HT-29 (cell line): ENCODE results near the gene NF2. TPM values are rescaled to one million over a fixed set of nuclear protein-coding genes. Genes with fewer than 3 reads are reported as not detected.
"Not testable (repeated sequence)": the region's sequence is repeated elsewhere in the genome, so short reads cannot be mapped to it uniquely, and the experiment has no call there.

ENCODE experiments used
- DNase-seq: peaks from one replicate; pipeline ENCODE4 v3.0.0-alpha.2; 2015; ENCODE audit warnings: low spot score
- total RNA-seq: library from RNA; depleted of rRNA; stranded (reverse); fragments of >200 nt; shearing (Covaris generic); gene quantifications from 2 replicates; pipeline ENCODE4 v1.2.3, GENCODE V29; 2014; rRNA removed

NF2 gene
- total RNA-seq: 47.0 and 51.5 TPM in 2 replicates

- peak; percentile 100 for DNase-seq
These were observed at the start of gene NF2 for GRCh38 chr22:29603358-29604075. Gene NF2 (plus strand): TSS chr22:29603633. CDS start chr22:29603999, 366 bp downstream.

- no peak for DNase-seq
These were observed 48.3 kb upstream of the NF2 start for GRCh38 chr22:29555065-29555644.

GRCh38 chr22:29559030-29559429 is 44.4 kb upstream of the NF2 start:
- DNase-seq: no peak

DNA sequence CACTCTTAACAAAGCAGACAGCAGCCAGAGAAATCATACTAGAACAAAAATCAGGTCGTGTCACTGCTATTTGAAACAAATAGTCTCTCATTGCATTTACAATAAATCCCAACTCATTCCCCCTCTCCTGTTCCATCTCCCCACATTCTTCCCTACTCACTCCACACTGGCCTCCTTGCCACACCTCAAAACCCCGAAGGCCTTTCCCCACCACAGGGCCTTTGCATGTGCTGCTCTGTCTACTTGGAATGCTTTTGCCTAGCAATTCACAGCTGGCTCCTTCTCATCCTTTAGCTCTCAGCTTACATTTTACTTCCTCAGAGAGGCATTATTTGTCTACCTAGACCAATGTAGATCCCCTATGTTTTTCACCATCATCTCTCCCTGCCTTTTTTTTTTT is 43.6 kb upstream of the NF2 start:
- no peak for DNase-seq

DNA sequence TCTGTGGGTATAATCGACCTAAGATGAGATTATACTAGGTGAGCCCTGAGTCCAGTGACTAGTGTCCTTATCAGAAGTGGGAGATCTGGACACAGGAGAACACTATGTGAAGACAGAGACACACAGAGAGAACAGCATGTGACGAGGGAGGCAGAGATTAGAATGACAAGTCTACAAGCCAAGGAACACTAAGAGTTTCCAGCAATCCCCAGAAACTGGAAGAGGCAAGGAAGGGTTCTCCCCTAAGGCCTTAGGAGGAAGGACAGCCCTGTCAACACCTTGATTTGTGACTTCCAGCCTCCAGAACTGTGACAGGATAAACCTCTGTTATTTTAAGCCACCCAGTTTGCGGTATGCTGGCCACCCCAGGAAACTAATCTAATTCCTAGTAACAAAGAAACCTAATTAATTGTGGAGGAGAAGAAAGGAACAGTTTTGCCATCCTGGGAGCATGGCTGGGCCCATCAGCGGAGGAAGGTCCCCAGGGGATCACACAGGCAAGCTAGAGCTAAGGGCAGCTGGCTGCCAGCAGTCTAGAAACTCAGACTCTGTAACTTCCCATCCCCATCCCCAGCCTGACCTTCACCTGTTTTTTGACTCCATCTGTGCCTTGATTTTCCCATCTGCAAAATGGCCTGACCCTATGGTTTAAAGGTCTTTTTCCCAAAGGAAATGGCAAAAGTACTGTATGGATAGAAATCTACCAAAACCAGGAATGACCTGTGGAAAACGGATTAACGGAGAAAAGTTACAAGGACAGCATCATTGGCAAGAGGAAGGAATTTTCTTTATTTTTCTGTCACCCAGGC is 39.6 kb upstream of the NF2 start:
- DNase-seq: no peak

DNA sequence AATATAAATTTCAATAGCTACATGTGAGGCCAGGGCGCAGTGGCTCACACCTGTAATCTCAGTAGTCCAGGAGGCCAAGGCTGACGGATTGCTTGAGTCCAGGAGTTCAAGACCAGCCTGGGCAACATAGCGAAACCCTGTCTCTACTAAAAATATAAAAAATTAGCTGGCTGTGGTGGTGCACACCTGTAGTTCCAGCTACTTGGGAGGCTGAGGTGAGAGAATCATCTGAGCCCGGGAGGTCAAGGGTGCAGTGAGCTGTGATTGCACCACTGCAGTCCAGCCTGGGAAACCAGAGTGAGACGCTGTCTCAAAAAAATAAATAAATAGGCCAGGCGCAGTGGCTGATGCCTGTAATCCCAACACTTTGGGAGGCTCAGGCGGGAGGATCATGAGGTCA is 36.9 kb upstream of the NF2 start:
- not testable (repeated sequence) for DNase-seq

DNA sequence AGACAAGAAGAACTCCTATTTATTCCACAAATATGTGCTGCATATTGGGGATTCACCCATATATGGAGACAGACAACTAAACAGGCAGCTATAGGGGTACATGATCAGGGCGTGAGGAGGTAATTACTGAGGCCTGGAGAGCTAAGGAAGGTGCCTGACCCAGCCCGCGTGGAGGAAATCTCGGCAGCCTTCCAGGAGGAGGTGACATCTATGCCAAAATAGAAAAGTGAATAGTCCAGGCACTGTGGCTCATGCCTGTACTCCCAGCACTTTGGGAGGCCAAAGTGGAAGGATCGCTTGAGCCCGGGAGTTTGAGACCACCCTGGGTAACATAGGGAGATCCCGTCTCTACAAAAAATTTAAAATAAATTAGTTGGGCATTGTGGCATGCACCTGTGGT is 36.1 kb upstream of the NF2 start:
- DNase-seq: no peak

DNA sequence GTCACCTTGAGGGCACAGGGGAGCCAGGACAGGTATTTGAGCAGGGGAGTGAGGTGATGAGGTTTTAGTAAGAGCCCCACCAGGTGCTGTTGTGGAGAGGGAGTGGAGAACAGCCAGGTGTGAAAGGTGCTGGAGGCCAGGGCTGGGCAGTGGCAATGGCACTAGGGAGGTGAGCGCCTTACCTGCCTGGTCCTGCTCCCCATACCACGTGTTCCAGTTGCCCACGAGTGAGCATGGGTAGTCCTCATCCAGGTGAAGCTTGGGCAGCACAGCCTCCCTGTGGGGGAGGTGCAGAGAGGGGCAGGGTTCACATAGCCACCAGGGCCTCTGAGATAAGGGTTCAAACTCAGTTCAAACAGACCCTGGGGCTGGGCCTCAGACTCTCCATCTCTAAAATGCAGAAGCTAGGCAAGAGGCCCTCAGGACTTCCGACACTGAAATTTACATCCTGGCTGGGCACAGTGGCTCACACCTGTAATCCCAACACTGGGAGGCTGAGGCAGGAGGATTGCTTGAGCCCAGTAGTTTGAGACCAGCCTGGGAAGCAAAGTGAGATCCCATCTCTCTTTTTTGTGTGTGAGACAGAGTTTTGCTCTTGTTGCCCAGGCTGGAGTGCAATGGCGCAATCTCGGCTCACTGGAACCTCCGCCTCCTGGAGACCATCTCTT is 34.3 kb upstream of the NF2 start:
- DNase-seq: no peak

DNA sequence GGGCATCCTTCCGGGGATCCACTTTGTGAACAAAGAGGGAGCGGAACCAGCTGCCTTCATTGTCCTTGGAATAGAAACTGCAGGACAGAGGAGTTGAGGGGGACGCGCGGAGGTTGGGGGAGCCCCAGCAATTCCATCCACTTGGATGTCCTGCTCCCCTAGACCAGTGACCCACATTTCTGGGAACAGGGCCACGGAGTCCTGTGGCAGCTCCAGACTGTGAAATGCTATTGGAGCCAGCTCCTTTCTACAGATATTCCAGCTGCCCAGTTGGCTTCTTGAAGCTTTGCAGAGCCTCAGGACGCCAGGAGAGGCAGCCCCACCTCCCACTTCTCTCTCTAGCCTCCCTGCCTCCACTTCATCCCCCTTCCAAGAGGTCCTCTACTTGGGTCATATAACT is 33.0 kb upstream of the NF2 start:
- DNase-seq: no peak

DNA sequence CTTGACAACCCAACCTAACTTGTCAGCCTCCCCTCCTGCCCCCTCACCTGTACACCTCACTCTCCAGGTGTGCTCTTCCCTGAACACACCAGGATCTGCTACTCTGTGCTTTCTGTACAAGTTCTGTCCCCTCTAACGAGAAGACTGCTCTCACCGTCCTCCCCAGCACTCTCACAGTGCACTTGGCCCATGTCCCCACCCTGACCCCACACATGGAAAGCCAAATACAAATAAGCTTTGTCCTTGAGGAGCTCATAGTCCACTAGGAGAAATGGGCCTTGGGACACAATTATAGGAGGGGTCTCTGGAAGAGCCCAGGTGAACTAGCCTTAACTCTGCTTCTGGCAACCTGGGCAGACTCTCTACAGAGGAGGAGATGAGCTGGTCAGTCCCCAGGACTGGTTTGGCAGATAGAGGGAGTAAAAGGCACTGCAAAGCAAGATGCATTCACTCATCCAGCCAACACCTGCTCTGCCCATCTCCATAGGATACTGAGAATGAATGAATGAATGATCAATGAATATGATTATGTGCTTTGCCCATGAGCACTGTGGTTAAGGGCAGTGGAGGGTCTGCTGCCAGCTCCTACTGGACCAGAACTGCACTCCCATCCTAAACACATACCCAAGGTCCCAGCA is 32.4 kb upstream of the NF2 start:
- DNase-seq: no peak

DNA sequence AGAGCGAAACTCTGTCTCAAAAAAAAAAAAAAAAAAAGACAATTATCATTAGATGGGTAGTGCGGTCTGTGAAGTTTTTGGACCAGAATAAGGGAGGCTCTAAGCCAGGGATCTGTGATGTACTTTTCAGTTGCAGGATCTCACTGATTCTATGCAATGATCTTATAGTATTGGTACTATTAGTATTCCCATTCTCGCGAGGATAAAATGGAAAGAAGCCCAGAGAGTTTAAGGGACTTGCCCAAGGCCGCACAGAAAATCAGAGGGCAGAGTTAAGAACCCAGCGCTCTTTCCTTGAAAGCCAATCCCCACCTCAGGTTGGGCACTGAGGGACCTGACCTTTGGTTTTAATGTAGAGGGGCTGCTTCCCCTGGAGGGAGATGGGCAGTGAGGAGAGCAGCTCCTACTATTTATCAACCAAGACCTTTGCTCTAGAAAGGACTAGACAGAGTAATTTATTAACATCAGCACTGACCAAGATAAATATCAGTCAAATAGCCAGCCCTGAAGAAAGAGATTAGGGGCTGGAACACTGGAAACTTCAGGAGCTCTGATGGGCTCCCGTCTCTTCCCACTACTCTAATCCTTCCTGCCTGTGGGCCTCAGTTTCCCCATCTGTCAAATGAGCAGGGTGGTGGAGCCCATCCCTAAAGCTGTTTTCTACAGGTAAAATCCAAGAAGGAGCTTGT is 28.5 kb upstream of the NF2 start:
- DNase-seq: no peak

DNA sequence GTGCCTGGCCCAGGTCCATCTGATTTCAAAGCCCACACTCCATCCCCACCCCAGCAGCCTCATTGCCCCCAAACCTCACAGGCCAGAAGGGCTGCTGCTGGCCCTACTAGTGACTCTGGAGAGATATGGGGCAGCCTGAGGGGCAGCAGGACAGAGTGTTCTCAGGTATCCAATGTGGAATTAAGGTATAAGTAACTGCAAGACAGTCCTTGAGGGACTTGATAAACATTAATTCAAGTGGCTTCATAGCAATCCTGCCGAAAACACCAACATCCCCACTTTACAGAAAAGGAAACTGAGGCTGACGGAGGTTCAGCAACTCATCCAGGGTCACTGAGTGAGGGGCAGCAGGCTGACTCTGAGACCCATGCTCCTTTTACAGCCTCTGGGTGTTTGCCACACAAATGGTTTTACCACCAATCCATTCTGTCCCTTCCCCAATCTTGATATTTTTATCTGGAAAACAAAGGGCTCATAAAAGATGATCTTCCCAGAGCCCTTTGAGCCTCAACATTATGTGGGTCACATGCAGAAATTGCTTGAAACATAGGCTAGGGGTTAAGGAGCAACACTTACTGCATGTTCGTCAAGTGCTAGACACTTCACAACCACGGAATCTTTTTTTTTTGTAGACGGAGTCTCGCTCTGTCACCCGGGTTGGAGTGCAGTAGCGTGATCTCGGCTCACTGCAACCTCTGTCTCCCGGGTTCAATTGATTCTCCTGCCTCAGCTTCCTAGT is 24.8 kb upstream of the NF2 start:
- DNase-seq: no peak

DNA sequence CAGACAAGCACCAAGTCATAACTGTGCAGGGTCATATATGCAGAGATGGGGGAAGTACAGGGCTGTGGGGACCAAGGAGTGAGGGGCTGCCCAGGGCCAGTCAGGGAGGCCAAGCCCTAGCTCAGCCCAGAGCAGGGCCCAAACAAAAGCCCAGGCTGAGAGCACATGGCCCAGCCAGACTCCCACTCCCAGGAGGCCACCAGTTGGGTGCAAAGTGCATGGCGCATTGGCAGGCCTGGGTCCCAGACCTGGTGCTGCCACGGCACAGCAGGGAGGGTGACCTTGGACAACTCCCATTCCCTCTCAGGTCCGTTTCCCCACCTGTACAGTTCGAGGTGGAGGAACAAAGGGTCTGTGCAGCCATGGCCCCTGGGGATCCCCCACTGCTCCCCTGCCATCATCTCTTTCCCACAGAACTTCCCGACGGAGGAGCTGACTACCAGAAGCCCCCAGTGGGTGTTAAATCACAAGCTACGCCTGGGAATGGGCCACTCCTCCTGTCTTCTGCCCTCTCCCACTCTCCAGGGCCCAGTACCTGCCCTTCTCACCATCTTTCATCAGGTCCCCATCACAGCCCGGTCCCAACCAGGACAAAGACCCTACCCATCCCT is 23.1 kb upstream of the NF2 start:
- peak; percentile 9 for DNase-seq

DNA sequence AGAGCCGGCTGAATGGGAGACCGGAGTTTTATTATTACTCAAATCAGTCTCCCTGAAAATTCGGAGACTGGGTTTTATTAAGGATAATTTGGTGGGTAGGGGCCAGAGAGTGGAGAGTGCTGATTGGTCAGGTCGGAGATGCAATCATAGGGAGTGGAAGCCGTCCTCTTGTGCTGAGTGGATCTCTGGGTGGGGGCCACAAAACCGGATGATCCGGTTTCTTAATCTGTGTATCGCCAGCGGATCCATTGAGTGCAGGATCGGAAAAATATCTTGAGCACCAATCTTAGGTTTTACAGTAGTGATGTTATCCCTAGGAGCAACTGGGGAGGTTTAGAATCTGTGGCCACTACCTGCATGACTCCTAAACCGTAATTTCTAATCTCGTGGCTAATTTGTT is 21.6 kb upstream of the NF2 start:
- DNase-seq: peak; percentile 87

DNA sequence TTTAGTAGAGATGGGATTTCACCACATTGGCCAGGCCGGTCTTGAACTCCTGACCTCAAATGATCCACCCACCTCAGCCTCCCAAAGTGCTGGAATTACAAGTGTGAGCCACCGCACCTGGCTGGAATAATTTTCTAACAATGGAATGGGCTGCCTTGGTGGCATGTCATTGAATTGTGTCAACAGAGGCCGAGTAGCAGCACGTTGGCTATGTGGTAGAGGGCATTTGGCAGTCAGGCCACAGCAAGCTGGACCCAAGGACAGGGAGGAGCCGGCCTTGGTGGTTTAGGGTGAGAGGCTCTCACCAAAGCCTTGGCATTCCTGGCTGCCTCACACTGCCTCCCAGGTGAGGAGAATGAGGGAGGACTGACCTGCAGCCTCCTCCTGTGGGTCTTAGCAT is 18.5 kb upstream of the NF2 start:
- DNase-seq: no peak

- not testable (repeated sequence) for DNase-seq
These were observed 17.2 kb upstream of the NF2 start for GRCh38 chr22:29586193-29586705.

DNA sequence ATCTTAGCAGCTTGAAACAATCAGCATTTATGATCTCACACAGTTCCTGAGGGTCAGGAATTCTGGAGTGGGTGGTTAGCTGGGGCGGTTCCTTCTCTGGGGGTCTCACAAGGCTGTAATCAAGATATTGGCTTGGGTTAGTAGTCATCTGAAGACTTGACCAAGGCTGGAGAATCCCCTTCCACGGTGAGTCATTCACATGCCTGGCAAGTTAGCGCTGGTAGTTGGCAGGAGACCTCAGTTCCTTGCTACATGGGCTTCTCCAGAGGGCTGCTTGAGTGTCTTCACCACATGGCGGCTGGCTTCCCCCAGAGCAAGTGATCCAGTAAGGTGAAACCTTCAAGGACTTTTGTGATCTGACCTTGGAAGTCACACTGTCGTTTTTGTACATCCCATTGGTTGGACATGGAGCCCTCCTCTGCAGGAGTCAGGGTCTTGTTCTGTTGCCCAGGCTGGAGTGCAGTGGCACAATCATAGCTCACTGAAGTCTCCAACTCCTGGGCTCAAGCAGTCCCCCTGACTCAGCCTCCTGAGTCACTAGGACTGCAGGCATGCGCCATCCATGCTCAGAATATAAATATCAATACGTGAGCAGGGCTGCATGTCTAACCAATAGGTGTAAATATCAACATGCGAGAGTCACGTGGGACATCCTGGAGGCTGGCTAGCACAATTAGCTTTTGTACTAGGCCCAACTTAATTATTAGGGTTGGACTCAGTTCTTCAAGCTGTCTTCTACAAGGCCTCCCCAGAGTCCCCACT is 15.3 kb upstream of the NF2 start:
- DNase-seq: no peak

DNA sequence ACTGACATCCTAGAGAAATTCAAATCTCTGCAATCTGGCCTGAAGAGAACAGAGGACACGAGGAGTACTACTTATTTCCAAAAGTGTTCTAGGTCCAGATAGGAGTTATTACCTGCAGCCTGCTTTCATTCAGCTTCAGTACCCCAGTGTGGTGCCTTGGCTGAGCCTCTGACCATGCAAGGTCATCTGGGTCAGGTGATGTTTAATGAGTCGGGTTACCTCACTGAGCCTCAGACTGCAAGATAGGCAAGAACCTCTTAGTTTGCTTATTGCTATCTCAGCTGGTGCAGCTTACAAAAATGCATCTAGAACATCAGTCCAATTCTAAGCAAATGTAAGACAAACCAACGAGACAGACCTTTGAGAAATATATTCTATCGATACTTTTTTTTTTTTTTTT is 9.5 kb upstream of the NF2 start:
- DNase-seq: no peak

DNA sequence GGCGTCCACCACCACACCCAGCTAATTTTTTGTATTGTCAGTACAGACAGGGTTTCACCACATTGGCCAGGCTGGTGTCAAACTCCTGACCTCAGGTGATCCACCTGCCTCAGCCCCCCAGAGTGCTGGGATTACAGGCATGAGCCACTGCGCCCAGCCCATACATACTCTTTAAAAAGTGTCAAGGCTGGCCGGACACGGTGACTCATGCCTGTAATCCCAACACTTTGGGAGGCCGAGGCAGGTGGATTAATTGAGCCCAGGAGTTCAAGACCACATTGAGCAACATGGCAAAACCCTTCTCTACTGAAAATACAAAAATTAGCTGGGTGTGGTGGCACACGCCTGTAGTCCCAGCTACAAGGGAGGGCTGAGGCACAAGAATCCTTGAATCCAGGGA is 9.0 kb upstream of the NF2 start:
- DNase-seq: not testable (repeated sequence)
